Gastrocnemius medialis (tissue), 4 donors: ENCODE data around the gene ELAVL1.

ENCODE experiments used
- POLR2A ChIP-seq, 2 donors: fragments of 450-650 bp; IDR thresholded peaks; one replicate each; pipeline ENCODE4 v1.6.1; 2017; ENCODE audit warnings: antibody characterized with exemption in 2 of 2, mild to moderate bottlenecking in 2 of 2, moderate library complexity in 2 of 2
- TF ChIP-seq, protein P1 (sequence below), 5 experiments: fragments of 450-650 bp in 3 of 5; fragments of 200-600 bp in 2 of 5; sonication (generic) in 2 of 5; IDR thresholded peaks in 4 of 5; conservative IDR thresholded peaks in 1 of 5; 1 replicate in 4 of 5; 2 replicates in 1 of 5; pipeline ENCODE4 v1.5.1; 2016 to 2019; ENCODE audit warnings: antibody characterized with exemption in 5 of 5, mild to moderate bottlenecking in 3 of 5, moderate library complexity in 3 of 5

DNA sequence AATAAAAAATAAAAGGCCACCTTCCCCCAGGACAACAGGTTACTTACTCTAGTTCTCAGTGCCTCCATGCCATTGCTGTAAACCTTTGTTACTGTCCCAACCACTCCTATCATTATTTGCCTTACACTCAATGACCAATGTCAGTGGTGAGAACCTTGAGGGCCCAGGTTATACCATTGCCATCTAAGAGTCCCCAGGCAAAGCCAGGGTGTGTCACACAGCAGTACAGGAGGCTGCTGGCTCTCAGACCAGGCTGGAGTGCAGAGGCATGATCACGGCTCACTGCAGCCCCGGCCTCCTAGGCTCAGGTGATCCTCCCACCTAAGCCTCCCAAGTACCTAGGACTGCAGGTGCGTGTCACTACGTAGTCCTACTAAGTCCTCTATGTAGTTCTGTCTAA, 6.1 kb downstream of the ELAVL1 start:
- TF ChIP-seq POLR2A (IDR thresholded peaks at IDR 0.05) = no peak
- TF ChIP-seq, protein P1, sequence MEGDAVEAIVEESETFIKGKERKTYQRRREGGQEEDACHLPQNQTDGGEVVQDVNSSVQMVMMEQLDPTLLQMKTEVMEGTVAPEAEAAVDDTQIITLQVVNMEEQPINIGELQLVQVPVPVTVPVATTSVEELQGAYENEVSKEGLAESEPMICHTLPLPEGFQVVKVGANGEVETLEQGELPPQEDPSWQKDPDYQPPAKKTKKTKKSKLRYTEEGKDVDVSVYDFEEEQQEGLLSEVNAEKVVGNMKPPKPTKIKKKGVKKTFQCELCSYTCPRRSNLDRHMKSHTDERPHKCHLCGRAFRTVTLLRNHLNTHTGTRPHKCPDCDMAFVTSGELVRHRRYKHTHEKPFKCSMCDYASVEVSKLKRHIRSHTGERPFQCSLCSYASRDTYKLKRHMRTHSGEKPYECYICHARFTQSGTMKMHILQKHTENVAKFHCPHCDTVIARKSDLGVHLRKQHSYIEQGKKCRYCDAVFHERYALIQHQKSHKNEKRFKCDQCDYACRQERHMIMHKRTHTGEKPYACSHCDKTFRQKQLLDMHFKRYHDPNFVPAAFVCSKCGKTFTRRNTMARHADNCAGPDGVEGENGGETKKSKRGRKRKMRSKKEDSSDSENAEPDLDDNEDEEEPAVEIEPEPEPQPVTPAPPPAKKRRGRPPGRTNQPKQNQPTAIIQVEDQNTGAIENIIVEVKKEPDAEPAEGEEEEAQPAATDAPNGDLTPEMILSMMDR (IDR thresholded peaks at IDR 0.05 in 4 of 5, conservative IDR thresholded peaks at IDR 0.05 in 1 of 5) = no peak
